ENCODE results near the gene ATP8B3. TPM values are rescaled to one million over a fixed set of nuclear protein-coding genes. Genes with fewer than 3 reads are reported as not detected.

Gene ATP8B3
- total RNA-seq, 1 experiment from 2014 or later: 9.6 TPM

GRCh38 chr19:1847684-1848398, 35.8 kb upstream of the ATP8B3 start:
- H2AK5ac ChIP-seq (ENCODE audit: insufficient read length, low read length): no peak overlapping the region
- H4K20me1 ChIP-seq (ENCODE audit: control insufficient read depth, insufficient read depth, insufficient read length): peaks cover 5% of the 10 kb centered on the region
- DNase-seq: no peak

More at GRCh38 chr19:1847684-1848398, 35.8 kb upstream of the ATP8B3 start:
- Histone ChIP-seq H3K56ac (ENCODE audit: insufficient read length, low read depth, low read length) (no peak overlapping the region), H2BK12ac (ENCODE audit: insufficient read length, low read depth, low read length) (no peak overlapping the region), H3K27me3 (ENCODE audit: insufficient read depth, low read length) (no peaks in the 10 kb centered on the region), H3T11ph (ENCODE audit: low read length) (no peak overlapping the region), H4K8ac (replicated peaks; ENCODE audit: insufficient read length, low read depth, low read length) (no peak overlapping the region), H2BK20ac (ENCODE audit: low read depth, low read length, poor library complexity, severe bottlenecking) (no peak overlapping the region), H2BK5ac (ENCODE audit: insufficient read length, low read length) (no peak overlapping the region), H2AFZ (ENCODE audit: low read length) (no peak overlapping the region), H4K5ac (ENCODE audit: insufficient read length, low read depth, low read length) (no peak overlapping the region), H3K4me1 (ENCODE audit: insufficient read depth, low read length) (no peaks in the 10 kb centered on the region), H3K4me2 (ENCODE audit: insufficient read depth, insufficient read length, low read length) (peak overlapping the region; percentile 97), H3K23ac (ENCODE audit: insufficient read length, low read depth, low read length) (no peak overlapping the region), H4K91ac (ENCODE audit: insufficient read length, low read depth, low read length) (no peak overlapping the region), H2BK120ac (ENCODE audit: low read depth, low read length, poor library complexity, severe bottlenecking) (no peak overlapping the region), H2BK15ac (ENCODE audit: low read depth, low read length) (no peak overlapping the region; the same call in 1 of the 2 replicates), H3K4ac (ENCODE audit: low read depth, low read length) (no peak overlapping the region), H3K27ac (ENCODE audit: insufficient read length, low read depth, low read length) (no peak overlapping the region), H3K79me1 (ENCODE audit: insufficient read depth, low read depth, low read length, poor library complexity, severe bottlenecking) (peaks cover 8% of the 10 kb centered on the region), H3K9me3 (ENCODE audit: control insufficient read depth, low read depth, low read length) (no peaks in the 10 kb centered on the region), H3K14ac (ENCODE audit: insufficient read depth, low read length) (peak overlapping the region; percentile 78; the same call in 1 of the 2 replicates), H3K9ac (ENCODE audit: extremely low read depth, insufficient read length, low read length) (peak overlapping the region; percentile 93), H3K79me2 (ENCODE audit: insufficient read depth, low read length) (peaks cover 25% of the 10 kb centered on the region; the same call in 1 of the 2 replicates), H3K23me2 (ENCODE audit: insufficient read length, low read depth, low read length, poor library complexity, severe bottlenecking) (peaks cover 7% of the 10 kb centered on the region), H3K18ac (ENCODE audit: insufficient read length, low read depth, low read length) (peak overlapping the region; percentile 28)
- no peak for TF ChIP-seq CTCF (conservative IDR thresholded peaks at IDR 0.05)
- peaks cover 11 to 31% of the 10 kb centered on the region in 2 experiments for H3K4me1 Mint-ChIP-seq
- peaks cover 0 to 6% (median 6%) of the 10 kb centered on the region in 3 experiments; a peak in 5 of 7 replicates for H3K36me3 Mint-ChIP-seq (ENCODE audit: insufficient read depth in 1 of 3, low read depth in 3 of 3)
- peak overlapping the region; percentile 87 to 97 for H3K4me3 Mint-ChIP-seq
- no peaks in the 10 kb centered on the region for H3K27me3 Mint-ChIP-seq (ENCODE audit: low read depth)
- no CpG with 5 or more reads among the region's 72 CpGs for WGBS (ENCODE audit: extremely low coverage, insufficient read length, low lambda C conversion rate)
- H3K9me3 Mint-ChIP-seq: no peaks in the 10 kb centered on the region
- peak overlapping the region; percentile 95 to 99 (median 98) for H3K27ac Mint-ChIP-seq

All from H9 (cell line).